Panc1 (cell line): Measurements from ENCODE around the gene TCOF1. TPM values are rescaled to one million over a fixed set of nuclear protein-coding genes. Genes with fewer than 3 reads are reported as not detected.

Source experiments
- ATAC-seq: fragments of 200-7000 bp; cut with Tn5 transposase; 2 replicates; pipeline ENCODE4 v1.9.1; 2020; ENCODE audit warnings: mild to moderate bottlenecking, moderate library complexity
- BruUV-seq: library from RNA; stranded (reverse); fragments of 400-500 nt; replicated peaks from 2 replicates; lab custom pipeline; 2021; lab: Mats Ljungman, UMichigan
- CTCF ChIA-PET: fragments of 300-600 bp; sonication (Branson Sonifier 250); formaldehyde crosslinking; loops from one replicate; lab custom pipeline; 2022; ENCODE audit warnings: antibody characterized with exemption; lab: Charles Lee
- POLR2A ChIA-PET: fragments of 300-600 bp; sonication (Branson Sonifier 250); formaldehyde crosslinking; loops from one replicate; lab custom pipeline; 2022; ENCODE audit warnings: antibody characterized with exemption; lab: Charles Lee
- DNase-seq: peaks from one replicate; pipeline ENCODE4 v3.0.0-alpha.2; 2010; ENCODE audit warnings: low read depth, low spot score
- H3K27ac ChIP-seq: 2 replicates; pipeline ENCODE4 v1.5.1; 2011; ENCODE audit warnings: mild to moderate bottlenecking, low read length, inconsistent platforms
- H3K27me3 ChIP-seq: fragments of 200-500 bp; sonication (Bioruptor generic); 2 replicates; pipeline ENCODE4 v1.6.0; 2014; ENCODE audit warnings: low read length, inconsistent platforms; ENCODE audit not compliant: control insufficient read depth, insufficient read depth
- H3K36me3 ChIP-seq: fragments of 200-500 bp; sonication (Bioruptor generic); 2 replicates; pipeline ENCODE4 v1.5.1; 2014; ENCODE audit warnings: inconsistent platforms, mild to moderate bottlenecking, low read length, moderate library complexity; ENCODE audit not compliant: control insufficient read depth, insufficient read depth
- H3K4me1 ChIP-seq: 2 replicates; pipeline ENCODE4 v1.5.1; 2011; ENCODE audit warnings: inconsistent platforms, mild to moderate bottlenecking, low read length, moderate library complexity; ENCODE audit not compliant: control insufficient read depth, insufficient read depth
- H3K4me3 ChIP-seq, 2 experiments: 2 replicates each; pipeline ENCODE4 v1.5.1; 2011 to 2012; ENCODE audit warnings: low read depth in 2 of 2, low read length in 2 of 2, mild to moderate bottlenecking in 2 of 2, inconsistent platforms in 1 of 2, moderate library complexity in 1 of 2
- H3K9me3 ChIP-seq: fragments of 200-500 bp; sonication (Bioruptor generic); 2 replicates; pipeline ENCODE4 v1.5.1; 2014; ENCODE audit warnings: low read depth, mild to moderate bottlenecking, inconsistent platforms, low read length, moderate library complexity; ENCODE audit not compliant: control insufficient read depth, insufficient read depth
- POLR2AphosphoS5 ChIP-seq: IDR thresholded peaks from 2 replicates; pipeline ENCODE4 v1.6.1; 2012; ENCODE audit warnings: mild to moderate bottlenecking, low read depth, low read length, moderate library complexity
- SIN3A ChIP-seq: IDR thresholded peaks from 2 replicates; pipeline ENCODE4 v1.6.1; 2012; ENCODE audit warnings: low read depth, mild to moderate bottlenecking, low read length, moderate library complexity, borderline replicate concordance; ENCODE audit not compliant: insufficient read depth
- TCF7L2 ChIP-seq: IDR thresholded peaks from 2 replicates; pipeline ENCODE4 v1.6.1; 2011; ENCODE audit warnings: mild to moderate bottlenecking, low read depth, low read length, inconsistent platforms
- in situ Hi-C: cut with HindIII; loops from 2 replicates; pipeline ENCODE4 v1.10.0; 2016; ENCODE audit warnings: low sequenced_read_pairs, low pct_unique_long_range_greater_than_20kb
- intact Hi-C: fragments of 100-400 bp; cut with micrococcal nuclease; formaldehyde crosslinking; loops from one replicate; pipeline ENCODE4 v1.10.0; 2022; ENCODE audit not compliant: unreplicated experiment
- total RNA-seq: library from RNA; stranded (reverse); gene quantifications from one replicate; pipeline ENCODE4 v1.2.1, GENCODE V29; 2021; ENCODE audit not compliant: unreplicated experiment
- TF ChIP-seq, protein P1 (sequence below): fragments of 450-650 bp; IDR thresholded peaks from 2 replicates; pipeline ENCODE4 v1.5.1; 2017; ENCODE audit warnings: mild to moderate bottlenecking
- TF ChIP-seq, protein P2 (sequence below), 2 experiments: IDR thresholded peaks; 2 replicates each; pipeline ENCODE4 v1.6.1; 2011 to 2012; ENCODE audit warnings: low read depth in 2 of 2, control low read depth in 1 of 2, low read length in 1 of 2, mild to moderate bottlenecking in 1 of 2, moderate library complexity in 1 of 2; ENCODE audit not compliant: insufficient read depth in 1 of 2

The TCOF1 gene
- total RNA-seq, 1 experiment from 2014 or later = 92.8 TPM

DNA sequence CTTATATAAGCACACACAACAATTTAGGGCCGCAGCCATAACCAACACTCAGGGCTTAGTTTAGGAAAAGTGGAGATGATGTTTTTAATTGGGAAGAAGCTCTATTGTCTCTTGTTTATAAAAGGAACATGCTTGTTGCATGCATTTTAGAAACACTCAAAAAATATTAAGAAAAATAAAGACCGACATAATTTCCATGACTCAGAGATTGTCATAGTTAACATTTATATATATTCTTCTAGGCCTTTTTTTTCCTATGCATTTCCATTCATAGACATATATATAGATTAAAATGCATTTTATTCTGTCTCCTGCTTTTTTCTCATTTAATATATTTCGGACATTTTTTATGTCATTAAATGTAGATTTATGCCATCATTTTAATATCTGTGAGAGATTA is 41.2 kb upstream of the TCOF1 start:
- Histone ChIP-seq H3K4me1 (peaks cover 47% of the 10 kb centered on the region), H3K9me3 (no peaks in the 10 kb centered on the region; the same call in 1 of the 2 replicates), H3K27me3 (no peaks in the 10 kb centered on the region), H3K27ac (peak overlapping the region; percentile 94), H3K4me3 (no peak overlapping the region), H3K36me3 (no peaks in the 10 kb centered on the region)
- TF ChIP-seq POLR2AphosphoS5 (no peak), SIN3A (no peak), TCF7L2 (no peak)
- TF ChIP-seq, protein P1, sequence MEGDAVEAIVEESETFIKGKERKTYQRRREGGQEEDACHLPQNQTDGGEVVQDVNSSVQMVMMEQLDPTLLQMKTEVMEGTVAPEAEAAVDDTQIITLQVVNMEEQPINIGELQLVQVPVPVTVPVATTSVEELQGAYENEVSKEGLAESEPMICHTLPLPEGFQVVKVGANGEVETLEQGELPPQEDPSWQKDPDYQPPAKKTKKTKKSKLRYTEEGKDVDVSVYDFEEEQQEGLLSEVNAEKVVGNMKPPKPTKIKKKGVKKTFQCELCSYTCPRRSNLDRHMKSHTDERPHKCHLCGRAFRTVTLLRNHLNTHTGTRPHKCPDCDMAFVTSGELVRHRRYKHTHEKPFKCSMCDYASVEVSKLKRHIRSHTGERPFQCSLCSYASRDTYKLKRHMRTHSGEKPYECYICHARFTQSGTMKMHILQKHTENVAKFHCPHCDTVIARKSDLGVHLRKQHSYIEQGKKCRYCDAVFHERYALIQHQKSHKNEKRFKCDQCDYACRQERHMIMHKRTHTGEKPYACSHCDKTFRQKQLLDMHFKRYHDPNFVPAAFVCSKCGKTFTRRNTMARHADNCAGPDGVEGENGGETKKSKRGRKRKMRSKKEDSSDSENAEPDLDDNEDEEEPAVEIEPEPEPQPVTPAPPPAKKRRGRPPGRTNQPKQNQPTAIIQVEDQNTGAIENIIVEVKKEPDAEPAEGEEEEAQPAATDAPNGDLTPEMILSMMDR = no peak
- TF ChIP-seq, protein P2, sequence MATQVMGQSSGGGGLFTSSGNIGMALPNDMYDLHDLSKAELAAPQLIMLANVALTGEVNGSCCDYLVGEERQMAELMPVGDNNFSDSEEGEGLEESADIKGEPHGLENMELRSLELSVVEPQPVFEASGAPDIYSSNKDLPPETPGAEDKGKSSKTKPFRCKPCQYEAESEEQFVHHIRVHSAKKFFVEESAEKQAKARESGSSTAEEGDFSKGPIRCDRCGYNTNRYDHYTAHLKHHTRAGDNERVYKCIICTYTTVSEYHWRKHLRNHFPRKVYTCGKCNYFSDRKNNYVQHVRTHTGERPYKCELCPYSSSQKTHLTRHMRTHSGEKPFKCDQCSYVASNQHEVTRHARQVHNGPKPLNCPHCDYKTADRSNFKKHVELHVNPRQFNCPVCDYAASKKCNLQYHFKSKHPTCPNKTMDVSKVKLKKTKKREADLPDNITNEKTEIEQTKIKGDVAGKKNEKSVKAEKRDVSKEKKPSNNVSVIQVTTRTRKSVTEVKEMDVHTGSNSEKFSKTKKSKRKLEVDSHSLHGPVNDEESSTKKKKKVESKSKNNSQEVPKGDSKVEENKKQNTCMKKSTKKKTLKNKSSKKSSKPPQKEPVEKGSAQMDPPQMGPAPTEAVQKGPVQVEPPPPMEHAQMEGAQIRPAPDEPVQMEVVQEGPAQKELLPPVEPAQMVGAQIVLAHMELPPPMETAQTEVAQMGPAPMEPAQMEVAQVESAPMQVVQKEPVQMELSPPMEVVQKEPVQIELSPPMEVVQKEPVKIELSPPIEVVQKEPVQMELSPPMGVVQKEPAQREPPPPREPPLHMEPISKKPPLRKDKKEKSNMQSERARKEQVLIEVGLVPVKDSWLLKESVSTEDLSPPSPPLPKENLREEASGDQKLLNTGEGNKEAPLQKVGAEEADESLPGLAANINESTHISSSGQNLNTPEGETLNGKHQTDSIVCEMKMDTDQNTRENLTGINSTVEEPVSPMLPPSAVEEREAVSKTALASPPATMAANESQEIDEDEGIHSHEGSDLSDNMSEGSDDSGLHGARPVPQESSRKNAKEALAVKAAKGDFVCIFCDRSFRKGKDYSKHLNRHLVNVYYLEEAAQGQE (IDR thresholded peaks at IDR 0.05; ENCODE audit: insufficient read depth in 1 of 2, low read depth in 2 of 2, low read length in 1 of 2) = no peak
- no peak for ATAC-seq
- intact Hi-C loops (no loop called here), in situ Hi-C loops (no loop called here)
- CTCF ChIA-PET = no interaction called here
- POLR2A ChIA-PET = interaction anchor here (0.6 kb wide), 1 partner anchor 44 kb away, joined by 11 read pairs; no protein-coding TSS in a partner anchor
- BruUV-seq = no TSS peak
- DNase-seq = no peak

DNA sequence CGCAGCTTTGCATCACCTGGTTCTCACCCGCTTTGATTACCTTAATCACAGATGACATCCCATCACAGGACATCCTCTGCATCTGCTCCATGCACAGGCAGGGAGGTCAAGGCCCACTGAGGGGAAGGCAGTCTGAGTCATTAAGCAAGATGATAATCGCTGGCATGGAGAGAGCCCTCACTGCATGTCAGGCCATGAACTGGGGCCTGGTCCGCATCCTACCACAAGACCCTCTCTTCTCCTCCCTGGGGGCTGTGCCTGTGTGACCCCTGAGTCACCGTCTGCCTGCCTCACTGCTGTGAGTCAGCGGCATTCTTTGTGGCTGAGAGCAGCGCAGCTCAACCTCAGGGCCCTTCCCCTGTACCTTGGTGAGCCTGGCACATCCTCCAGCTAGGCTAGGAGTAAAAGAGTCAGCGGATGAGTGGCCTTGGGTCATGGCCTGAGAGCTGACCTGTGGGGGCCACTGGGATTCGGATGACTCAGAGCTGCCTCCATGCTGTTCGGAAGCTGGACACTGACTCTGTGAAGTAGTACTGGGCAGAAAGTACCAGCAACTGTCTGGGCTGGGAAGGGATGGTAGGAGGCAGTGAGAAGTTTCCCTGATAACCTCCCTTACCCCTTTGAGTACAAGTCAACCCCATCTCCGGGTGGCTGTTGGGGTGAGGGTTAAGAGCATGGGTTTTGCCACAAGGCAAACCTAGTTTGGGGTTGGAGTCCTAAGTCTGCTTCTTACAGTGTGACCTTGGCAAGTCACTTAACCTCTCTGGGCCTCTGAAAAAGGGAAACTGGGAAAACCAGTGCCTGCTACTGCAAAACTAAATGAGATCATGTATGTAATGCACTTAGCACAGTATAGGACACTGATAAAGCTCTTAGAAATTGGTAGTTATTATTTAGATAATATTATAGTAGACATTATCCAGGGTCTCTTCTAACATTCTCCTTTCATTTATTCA is 40.2 kb upstream of the TCOF1 start:
- Histone ChIP-seq H3K27me3 (no peaks in the 10 kb centered on the region), H3K4me1 (peaks cover 47% of the 10 kb centered on the region), H3K9me3 (no peaks in the 10 kb centered on the region; the same call in 1 of the 2 replicates), H3K27ac (peak overlapping the region; percentile 94), H3K36me3 (no peaks in the 10 kb centered on the region), H3K4me3 (no peak overlapping the region)
- DNase-seq (peak; percentile 99), ATAC-seq (peak; percentile 97)
- in situ Hi-C loops (no loop called here), intact Hi-C loops (no loop called here)
- CTCF ChIA-PET = no interaction called here
- POLR2A ChIA-PET = no interaction called here
- BruUV-seq = TSS peak; percentile 81
- TF ChIP-seq SIN3A = 0 out of 2 replicates have a peak, but pooled peaks have one; percentile 14
- TF ChIP-seq, protein P2 (IDR thresholded peaks at IDR 0.05; ENCODE audit: insufficient read depth in 1 of 2, low read depth in 2 of 2, low read length in 1 of 2) = no peak
- peak; percentile 62 for TF ChIP-seq POLR2AphosphoS5
- TF ChIP-seq, protein P1 = no peak
- TF ChIP-seq TCF7L2 = 0 out of 2 replicates have a peak, but pooled peaks have one; percentile 34
